Retina (tissue), 1 donor: ENCODE results near the gene PRR14L.
"Not testable (repeated sequence)": the region's sequence is repeated elsewhere in the genome, so short reads cannot be mapped to it uniquely, and the experiment has no call there.

Experiments
- DNase-seq: peaks from one replicate; pipeline ENCODE4 v3.0.0-alpha.2; 2016

PRR14L gene

GRCh38 chr22:31749636-31750364 is at the start of gene PRR14L:
TSS of gene PRR14L (minus strand) at chr22:31750132. CDS start at chr22:31738860, 11,272 bp downstream.
- DNase-seq, result peak; percentile 99

- DNase-seq, result not testable (repeated sequence)
Measured at GRCh38 chr22:31799358-31799757, 49.4 kb upstream of the PRR14L start.

DNA sequence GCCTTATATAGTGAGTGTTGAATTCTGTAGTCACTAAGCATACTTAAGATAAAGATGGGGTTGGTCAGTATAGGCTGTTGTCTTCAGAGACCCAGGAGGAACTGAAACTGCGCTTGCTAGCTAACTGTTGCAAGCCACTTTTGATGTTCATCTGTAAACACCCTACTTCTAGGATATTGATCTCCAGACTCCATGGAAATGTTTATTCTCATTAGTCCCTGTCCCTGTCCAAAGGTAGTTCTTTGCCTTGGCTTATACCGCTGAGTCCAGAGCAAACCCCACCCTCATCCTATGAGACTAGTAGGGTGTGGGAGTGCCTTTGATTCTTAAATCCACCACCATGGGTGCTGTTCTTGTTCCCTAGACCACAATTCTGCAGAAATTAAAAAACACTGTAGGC is 40.3 kb upstream of the PRR14L start:
- no peak for DNase-seq

DNA sequence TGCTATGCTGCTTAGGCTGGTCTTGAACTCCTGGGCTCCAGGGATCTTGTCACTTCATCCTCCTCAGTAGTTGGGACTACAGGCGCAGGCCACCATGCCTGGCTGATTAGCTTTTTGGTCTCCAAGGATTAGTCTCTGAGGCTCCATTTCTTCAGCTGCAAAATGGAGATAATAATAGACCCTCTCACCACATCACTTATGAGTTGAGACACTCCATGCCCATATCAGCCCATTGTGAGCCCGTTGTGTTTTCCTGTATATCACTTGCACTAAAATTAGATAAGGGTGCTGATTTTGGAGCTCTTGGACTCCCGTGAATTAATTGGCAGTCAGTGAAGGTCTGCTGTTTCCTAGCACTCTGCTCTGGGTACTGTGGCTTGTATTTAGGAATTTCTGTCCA is 39.9 kb upstream of the PRR14L start:
- DNase-seq, result no peak

- DNase-seq, result no peak
Measured at GRCh38 chr22:31776231-31776630, 26.3 kb upstream of the PRR14L start.

- DNase-seq, result no peak
Measured at GRCh38 chr22:31773416-31773815, 23.5 kb upstream of the PRR14L start.

DNA sequence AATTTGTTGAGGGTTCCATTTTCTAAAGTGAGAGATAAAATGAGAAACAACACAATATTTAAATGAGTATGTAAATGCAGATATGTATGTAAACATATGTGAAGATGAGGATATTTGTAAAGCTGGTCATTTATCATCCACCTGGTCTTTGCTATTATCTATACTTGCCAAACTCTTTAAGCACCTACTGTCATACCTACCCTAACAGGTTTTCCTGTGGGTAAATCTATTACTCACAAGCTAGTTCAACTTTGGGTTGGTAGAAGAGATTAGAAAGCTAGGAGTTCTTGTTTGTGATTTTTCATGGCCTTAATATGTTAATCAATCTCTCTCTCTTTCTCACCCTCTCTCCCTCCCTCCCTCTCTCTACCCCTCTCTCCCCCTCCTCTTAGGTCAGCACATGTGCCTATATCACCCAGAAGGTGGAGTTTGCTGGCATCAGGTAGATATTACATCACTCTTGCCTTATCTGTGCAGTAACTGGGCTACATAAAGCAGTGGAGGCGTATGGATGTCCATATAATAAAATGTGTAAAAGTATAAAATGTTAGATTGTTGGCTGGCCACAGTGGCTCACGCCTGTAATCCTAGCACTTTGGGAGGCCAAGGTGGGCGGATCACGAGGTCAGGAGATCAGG is 18.6 kb upstream of the PRR14L start:
- no peak for DNase-seq

DNA sequence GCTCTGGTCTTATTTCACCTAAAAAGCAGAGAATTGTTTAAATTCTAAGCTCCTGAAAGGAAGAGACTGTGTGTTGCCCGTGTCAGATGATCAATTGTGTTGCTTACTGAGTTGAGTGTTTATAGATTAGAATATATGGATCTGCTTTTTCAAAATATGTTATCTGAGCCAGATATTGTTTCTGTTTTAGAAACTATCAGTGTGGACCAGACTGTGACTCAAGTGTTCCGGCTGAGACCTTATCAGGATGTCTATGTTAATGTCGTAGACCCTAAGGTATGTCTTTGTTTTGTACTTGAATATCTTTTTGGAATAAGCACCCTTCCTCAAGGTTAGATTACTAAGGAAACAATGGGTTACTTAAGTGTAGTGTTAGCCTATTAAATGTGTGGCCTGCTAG is 14.9 kb upstream of the PRR14L start:
- DNase-seq, result no peak

DNA sequence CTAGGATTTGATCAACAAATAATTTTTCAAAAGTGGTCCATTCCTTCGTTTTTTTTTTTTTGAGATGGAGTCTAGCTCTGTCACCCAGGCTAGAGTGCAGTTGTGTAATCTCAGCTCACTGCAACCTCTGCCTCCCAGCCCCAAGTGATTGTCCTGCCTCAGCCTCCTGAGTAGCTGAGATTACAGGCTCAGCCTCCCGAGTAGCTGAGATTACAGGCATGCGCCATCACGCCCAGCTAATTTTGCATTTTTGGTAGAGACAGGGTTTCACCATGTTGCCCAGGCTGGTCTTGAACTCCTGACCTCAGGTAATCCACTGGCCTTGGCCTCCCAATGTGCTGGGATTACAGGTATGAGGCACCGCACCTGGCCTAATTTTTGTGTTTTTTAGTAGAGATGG is 8.9 kb upstream of the PRR14L start:
- DNase-seq, result not testable (repeated sequence)

DNA sequence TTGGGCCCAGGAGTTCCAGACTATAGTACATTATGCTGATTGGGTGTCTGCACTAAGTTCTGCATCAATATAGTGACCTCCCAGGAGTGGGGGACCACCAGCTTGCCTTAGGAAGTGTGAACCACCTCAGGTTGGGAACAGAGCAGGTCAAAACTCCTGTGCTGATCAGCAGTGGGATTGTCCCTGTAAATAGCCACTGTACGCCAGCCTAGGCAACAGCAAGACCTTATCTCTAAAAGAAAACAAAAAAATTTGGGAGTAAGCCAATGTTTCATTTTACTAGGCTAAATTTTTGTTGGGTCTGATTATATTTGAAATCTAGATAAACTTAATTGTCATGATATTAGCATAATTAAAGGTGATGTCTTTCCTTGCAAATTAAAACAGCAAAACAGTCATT is 7.3 kb upstream of the PRR14L start:
- no peak for DNase-seq

DNA sequence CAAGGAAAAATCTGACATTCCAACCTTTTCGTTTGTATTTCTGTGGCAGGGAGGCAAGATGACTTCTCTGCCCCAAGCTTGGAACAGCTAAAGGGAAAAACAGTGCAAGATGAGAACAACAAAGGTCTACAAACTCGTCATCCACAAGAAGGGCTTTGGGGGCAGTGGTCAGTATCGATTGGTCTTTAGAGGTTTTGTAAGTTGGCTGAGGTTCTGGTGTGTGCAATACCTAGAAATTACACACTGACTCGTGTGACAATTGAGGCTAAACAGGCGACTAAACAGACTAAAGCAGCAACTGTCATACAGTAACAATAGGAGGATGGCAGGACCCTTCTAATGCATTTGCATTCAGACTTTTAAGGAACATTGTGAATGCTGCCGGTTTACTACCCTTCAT is 4.9 kb upstream of the PRR14L start:
- DNase-seq, result no peak

DNA sequence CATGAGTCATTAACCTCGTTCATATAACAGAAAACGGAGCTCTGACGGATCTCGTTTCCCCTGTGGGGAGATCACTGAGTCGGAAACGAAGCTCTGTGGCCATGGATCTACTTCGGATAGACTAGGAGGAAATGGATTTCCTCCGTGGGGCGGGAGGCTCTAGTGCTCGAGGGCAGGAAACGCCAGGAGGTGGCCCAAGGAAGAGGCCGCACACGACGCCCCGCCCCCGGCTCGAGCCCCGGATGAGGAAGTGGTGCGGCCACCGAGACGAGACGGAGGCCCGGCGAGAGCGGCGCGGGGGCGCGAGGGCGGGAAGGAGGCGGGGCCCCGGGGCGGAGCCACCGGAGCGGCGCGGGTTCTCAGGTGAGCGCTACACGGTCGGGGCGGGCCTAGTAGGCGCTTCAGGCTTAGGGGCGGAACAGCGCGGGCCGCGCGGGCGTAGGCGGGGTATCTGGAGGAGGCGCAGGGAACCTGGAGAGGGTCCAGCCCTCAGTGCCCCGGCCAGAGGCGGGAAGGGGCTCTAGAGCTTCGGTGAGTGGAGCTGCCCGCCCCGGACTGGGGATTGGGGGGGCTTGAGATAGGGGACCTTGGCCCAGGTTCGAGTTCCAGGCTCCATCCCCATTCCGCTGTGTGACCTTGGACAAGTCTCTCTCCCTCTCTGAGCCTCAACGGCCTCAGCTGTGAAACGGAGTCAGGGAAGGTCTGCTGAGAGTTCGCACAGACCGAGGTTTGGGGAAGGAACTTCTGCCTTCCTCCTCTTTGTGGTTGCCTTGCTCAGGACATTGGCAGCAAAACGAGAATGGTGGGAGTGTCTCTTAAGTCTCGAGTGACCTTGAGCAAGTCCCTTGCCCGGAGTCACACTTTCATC is 3.9 kb upstream of the PRR14L start, which contains the start of gene DEPDC5:
Gene DEPDC5, plus strand, starts transcription at position 386 of the 868 bp plus-strand sequence. CDS start 903 bp downstream, outside the sequence.
- peak; percentile 98 for DNase-seq

- no peak for DNase-seq
Measured at GRCh38 chr22:31753005-31753633, 3.2 kb upstream of the PRR14L start.

DNA sequence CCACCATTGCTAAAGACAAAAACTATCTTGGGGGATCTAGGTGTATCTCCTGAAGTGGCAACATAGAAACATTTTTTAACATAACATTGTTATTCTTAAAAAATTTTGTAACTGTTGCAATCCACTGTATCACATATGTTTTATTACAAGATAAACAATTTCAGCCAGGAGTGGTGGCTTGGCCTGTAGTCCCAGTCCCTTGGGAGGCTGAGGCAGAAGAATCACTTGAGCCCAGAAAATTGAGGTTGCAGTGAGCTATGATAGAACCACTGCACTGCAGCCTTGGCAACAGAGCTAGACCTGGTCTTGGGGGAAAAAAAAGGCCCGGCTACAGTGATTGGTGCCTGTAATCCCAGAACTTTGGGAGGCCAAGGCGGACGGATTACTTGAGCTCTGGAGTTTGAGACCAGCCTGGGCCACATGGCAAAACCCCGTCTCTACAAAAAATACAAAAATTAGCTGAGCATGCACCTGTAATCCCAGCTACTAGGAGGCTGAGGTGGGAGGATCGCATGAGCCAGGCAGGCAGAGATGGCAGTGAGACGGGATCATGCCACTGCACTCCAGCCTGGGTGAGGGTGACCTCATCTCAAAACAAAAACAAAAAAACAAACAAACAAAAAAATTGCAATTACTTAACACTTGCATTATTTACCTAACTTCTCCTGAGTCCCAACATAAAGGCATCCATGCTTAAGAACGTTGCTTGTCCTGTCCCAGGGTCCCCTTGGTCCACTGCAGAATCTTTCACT is 2.3 kb upstream of the PRR14L start:
- no peak for DNase-seq

- peak; percentile 4 for DNase-seq
Measured at GRCh38 chr22:31750365-31751284, 693 bp upstream of the PRR14L start.

DNA sequence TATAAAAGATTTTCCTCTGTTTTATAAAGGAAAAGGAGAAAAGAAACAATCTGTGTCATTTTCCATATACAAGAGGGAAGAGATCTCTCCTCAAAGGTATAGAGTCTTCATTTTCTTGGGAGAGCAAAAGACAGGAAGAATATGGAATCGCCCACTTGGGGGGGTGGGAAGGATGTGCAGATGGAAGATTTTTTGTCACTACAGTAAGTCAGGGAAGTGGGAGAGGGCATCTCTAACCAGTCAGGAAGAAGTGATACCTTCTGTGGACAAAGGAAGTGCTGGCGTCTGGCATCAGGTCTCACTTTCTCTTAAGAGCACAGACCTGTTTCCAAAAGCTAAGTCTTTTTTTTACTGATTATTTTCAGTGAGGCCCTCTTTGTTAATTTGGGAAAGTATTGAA is 1.4 kb downstream of the PRR14L start:
- DNase-seq, result no peak

DNA sequence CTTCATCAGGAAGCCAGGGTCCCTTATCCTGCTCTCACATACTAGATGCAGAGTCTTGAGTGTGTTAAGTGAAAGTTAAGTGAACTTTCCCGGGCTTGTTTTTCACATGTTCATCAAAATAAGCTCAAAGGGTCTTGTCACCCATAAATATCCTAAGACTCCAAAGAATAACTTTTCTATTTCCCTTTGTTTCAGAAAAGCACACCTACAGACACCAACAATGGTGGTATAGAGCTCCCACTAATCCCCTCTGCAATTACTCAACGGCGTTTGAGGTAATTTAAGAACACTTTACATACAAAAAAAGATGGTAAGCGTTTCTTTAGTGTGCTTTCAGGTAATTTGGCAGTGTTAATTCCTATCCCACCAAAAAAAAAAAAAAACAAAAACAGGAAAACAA is 2.5 kb downstream of the PRR14L start:
- no peak for DNase-seq

DNA sequence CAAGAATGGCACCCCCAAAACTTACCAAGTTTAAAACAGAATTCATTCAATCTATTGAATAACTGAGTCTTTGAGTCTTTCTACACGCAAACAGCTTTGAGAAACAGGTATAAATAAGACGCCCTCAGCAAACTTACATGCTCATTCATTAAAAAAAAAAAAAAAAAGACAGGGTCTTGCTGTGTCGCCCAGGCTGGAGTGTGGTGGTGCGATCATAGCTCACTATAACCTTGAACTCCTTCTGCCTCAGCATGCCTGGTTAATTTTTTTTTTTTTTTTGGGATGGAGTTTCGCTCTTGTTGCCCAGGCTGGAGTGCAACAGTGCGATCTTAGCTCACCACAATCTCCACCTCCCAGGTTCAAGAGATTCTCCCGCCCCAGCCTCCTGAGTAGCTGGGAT is 6.1 kb downstream of the PRR14L start:
- no peak for DNase-seq

DNA sequence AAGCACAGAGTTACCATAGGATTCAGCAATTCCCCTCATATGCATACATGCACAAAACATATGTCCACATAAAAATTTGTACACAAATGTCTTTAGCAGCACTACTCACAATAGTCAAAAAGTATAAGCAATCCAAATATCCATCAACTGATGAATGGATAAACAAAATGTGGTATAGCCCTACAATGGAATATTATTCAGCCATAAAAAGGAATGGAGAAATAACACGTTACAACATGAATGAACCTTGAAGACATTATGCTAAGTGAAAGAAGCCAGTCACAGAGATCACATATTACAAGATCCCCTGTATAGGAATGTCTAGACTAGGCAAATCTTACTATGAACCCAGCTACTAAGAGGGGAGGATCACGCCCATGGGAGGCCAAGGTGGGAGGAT is 7.2 kb downstream of the PRR14L start:
- no peak for DNase-seq

GRCh38 chr22:31742115-31742514 is 7.8 kb downstream of the PRR14L start:
- no peak for DNase-seq

- DNase-seq, result not testable (repeated sequence)
Measured at GRCh38 chr22:31740314-31740713, 9.6 kb downstream of the PRR14L start.
